NAMALWA (cell line): ENCODE results near the gene ZMYND11.

Experiments used
- DNase-seq: peaks from one replicate; pipeline ENCODE4 v3.0.0-alpha.2; 2015; ENCODE audit warnings: low spot score

The ZMYND11 gene

GRCh38 chr10:191703-192518 is 56.7 kb downstream of the ZMYND11 start:
- DNase-seq, result no peak

DNA sequence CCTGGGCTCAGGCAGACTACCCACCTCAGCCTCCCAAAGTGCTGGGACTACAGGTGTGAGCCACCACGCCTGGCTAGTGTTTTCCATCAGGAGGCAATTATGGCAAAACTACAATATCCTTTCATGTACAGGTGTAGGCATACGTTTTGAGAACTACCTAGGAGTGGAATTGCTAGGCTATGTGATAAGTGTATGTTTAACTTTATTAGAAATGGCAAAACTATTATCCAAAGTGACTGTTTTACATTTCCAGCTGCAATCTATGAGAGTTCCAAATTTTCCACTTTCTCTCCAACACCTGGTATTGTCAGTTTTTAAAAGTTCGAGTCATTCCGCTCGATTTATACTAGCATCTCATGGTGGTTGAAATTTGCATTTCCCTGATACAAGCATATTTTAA is 59.0 kb downstream of the ZMYND11 start:
- no peak for DNase-seq

DNA sequence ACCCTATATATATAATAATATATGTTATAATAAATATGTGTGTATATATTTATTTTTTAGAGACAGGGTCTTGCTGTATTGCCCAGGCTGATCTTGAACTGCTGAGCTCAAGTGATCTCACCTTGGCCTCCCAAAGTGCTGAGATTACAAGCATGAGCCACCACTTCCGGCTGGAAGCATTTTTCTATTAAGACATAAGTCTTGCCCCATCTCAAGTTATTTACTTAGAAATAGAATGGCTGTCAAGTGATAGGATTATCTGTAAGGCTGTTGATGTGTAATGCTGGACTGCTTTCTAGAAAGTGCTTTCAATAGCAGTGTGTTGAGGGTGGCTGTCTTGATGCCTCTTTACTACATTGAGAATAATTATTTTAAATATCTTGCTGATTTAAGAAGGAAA is 65.2 kb downstream of the ZMYND11 start:
- no peak for DNase-seq

DNA sequence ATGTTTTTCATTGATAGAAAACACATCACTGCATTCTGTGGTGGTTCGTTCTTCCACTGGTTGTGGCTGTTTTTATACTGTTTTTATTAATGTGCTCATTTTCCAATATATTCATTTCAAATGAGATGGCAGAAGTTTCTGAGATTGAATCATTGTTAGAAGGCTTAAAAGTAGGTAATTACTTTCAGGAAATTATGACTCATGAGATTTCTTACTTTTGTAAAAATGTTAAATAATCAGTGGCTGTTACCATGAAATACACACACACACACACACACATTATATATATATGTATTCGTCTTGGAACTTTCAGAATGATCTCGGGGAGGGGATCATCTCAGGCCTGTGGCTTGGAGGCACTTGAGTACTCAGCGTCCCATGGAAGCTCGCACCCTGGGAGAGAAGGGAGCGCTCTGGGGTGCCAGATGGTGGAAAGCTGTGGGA is 66.1 kb downstream of the ZMYND11 start:
- DNase-seq, result no peak

- DNase-seq, result no peak
These were observed 73.4 kb downstream of the ZMYND11 start for GRCh38 chr10:208616-209015.

GRCh38 chr10:209357-209756 is 74.1 kb downstream of the ZMYND11 start:
- DNase-seq, result peak; percentile 21

- DNase-seq, result no peak
These were observed 75.0 kb downstream of the ZMYND11 start for GRCh38 chr10:210297-210696.

- DNase-seq, result no peak
These were observed 80.2 kb downstream of the ZMYND11 start for GRCh38 chr10:215444-215843.

- DNase-seq, result no peak
These were observed 83.5 kb downstream of the ZMYND11 start for GRCh38 chr10:218798-219197.

GRCh38 chr10:219731-220472 is 84.6 kb downstream of the ZMYND11 start:
- no peak for DNase-seq

DNA sequence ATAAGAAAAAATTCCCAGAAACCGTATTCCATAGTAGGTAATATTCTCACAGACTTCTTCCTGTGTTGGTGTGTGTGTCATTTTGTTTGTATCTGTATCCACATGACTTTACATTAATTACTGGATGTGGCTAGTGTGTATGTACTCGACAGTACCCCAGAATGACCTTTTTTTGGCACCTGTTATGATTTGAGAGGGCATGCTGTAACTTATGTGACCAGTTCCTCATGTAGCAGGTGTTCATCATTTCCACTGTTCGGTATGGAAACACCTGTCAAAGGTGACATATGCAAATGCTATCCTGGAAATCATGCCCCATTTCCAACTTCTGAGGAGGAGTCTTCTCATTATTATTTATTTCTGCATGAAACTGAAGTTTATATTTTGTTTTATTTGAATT is 89.3 kb downstream of the ZMYND11 start:
- DNase-seq, result peak; percentile 25

DNA sequence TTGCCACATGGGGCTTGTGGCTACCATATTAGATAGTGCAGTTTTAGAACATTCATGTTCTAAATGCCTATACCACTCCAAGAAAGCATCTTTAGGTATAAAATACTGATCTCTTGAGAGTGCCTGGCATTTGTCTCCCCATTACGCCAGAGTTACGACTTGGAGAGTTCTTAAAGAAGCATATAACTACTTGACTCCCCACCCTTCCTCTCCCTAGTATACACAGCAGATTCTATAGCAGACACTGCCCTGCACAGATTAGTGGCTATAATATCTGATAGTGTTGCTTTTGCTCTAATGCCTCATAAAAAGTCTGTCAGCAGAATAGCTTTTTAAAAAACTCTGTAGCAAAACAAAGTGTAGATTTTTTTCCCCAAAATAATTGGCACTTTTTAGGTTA is 90.8 kb downstream of the ZMYND11 start:
- no peak for DNase-seq

DNA sequence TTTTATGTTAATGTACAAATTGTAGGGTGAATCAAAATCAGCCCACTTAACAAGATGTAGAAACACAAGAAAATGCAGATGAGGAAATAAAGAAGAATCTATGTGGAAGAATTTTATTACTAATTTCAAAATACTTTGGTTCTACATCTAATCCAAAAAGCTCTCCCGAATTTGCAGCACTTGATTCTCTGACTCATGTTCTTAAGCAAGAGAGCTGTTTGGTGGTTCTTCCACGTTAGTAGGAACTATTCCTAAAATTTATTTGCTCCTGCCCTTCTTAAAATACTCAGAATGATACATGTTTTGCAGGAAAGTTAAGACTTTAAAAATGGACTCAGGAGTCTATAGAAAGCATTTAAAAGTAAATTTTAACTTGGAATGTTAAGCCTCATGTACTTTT is 91.8 kb downstream of the ZMYND11 start:
- no peak for DNase-seq

GRCh38 chr10:228366-228765 is 93.1 kb downstream of the ZMYND11 start:
- DNase-seq, result no peak

- peak; percentile 45 for DNase-seq
These were observed 95.5 kb downstream of the ZMYND11 start for GRCh38 chr10:230758-231157.

GRCh38 chr10:232061-232460 is 96.8 kb downstream of the ZMYND11 start:
- no peak for DNase-seq

DNA sequence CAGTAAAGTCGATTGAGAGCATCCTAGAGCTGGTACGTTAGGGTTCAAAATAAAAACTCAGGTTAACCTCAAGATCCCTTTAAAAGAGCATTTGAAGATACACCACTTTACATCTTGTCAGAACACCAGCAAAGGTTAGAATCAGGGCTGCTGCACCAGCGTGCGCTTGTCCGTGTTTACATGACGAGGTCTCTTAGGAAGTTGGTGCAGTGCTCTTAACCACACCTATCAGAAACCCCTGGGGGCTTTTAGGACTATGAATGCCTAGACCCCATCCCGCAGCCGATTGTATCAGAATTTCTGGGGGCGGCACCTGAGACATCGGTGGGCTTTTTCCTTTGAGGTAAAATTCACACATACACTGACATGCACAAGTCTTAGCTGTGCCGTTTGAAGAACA is 97.6 kb downstream of the ZMYND11 start:
- no peak for DNase-seq

- no peak for DNase-seq
These were observed 99.6 kb downstream of the ZMYND11 start for GRCh38 chr10:234708-235406.

DNA sequence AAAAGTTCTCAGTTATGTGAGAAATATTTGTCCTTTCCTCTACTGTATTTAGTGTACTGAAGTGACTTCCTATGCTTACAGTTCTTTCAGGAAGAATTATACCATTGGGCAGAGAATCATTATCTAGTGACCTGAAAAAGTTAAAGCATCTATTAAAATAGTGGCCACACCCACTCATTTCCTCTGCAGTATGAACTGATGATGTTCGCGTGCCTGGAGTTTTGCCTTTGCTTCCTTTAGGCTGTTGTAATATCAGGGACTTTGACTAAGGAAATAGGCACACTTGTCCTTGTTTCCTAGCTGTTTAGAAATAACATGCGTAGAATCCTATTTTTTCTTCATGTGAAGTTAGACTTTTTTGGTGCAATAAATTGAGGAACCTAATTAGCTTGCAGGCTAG is 100.7 kb downstream of the ZMYND11 start:
- DNase-seq, result no peak

DNA sequence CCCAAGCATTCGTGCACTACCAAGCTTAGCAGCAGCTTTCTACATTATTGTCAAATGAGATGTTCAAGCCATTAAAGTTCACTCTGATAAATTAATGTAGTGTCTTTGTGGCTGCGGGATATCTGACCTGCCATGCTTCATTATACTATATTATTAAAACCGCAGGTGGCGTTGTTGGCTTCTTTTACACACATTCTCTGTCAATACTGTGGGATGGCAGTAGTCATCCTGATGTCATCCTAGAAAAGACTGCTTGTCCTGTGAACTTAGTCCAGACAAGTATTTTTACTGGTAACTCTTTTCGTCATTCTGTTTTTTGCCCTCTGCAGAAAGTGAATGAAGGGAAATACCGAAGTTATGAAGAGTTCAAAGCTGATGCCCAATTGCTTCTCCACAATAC is 103.9 kb downstream of the ZMYND11 start:
- DNase-seq, result peak; percentile 2

DNA sequence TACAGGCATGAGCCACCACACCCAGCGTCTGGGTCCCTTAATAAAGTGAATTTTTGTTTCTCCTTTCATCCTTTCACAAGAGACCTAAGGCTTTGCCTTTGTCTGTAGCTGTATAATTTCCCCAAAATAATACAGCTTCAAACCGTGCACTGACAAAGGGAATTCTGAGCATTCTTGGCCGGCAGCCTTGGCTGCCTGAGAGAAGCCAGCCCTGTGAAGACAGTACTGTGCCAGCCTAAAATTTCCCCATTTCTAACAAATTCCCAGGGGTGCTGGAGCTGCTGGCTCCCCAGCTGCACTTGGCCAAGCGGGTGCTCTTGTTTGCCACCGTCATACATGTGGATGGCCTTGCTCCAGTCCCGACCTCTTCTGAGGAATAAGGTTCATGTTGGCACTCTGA is 106.2 kb downstream of the ZMYND11 start:
- no peak for DNase-seq

DNA sequence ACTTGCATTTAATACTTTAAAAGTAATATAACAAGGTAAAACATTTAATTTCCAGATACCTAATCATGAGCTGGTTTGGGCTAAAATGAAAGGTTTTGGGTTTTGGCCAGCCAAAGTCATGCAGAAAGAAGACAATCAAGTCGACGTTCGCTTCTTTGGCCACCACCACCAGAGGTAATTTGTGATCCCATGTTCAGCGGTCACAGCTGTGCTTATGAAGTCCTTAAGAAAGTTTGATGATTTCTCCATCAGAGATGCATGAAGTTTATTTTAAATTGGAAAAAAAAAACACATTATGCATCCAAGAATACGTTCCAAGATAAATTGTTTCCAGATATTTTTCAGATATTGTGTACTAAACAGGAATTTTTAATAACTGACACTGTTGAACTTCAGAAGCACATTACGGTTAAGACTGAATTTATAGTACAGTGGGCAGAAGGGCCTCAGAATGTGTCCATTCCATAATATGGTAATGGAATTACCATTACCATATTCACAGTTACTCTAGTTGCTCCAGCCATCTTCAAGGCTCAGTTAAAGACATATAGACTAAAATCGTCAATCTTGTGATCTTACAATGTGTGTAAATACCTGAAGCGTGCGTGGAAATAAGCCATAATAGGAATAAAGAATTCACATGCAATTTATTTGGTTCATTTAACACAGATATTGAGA is 106.8 kb downstream of the ZMYND11 start:
- no peak for DNase-seq
